GM23338 (cell line): ENCODE data around the gene ACSM2A. TPM values are rescaled to one million over a fixed set of nuclear protein-coding genes. Genes with fewer than 3 reads are reported as not detected.
A peak's percentile ranks its signal among the peaks of the same experiment; 100 is the strongest.

ENCODE experiments used
- ATAC-seq: fragments of 200-7000 bp; cut with Tn5 transposase; 3 replicates; pipeline ENCODE4 v1.9.1; 2020
- DNase-seq: peaks from one replicate; pipeline ENCODE4 v3.0.0-alpha.2; 2015; ENCODE audit warnings: low spot score
- H2AFZ ChIP-seq: fragments of 200-600 bp; sonication (generic); 2 replicates; pipeline ENCODE4 v1.8.0; 2016; ENCODE audit warnings: antibody characterized with exemption, mild to moderate bottlenecking, moderate library complexity
- H3F3A ChIP-seq: fragments of 200-600 bp; sonication (generic); replicated peaks from 2 replicates; pipeline ENCODE4 v1.8.0; 2017; ENCODE audit warnings: antibody characterized with exemption, mixed run types, low read depth
- H3K27ac ChIP-seq: fragments of 200-600 bp; sonication (generic); 2 replicates; pipeline ENCODE4 v1.6.1; 2016; ENCODE audit warnings: low read depth
- H3K27me3 ChIP-seq: fragments of 200-600 bp; sonication (generic); 2 replicates; pipeline ENCODE4 v1.8.0; 2016; ENCODE audit warnings: mild to moderate bottlenecking, mixed run types, moderate library complexity; ENCODE audit not compliant: insufficient read depth
- H3K36me3 ChIP-seq: fragments of 200-600 bp; sonication (generic); 2 replicates; pipeline ENCODE4 v1.8.0; 2016; ENCODE audit warnings: mild to moderate bottlenecking; ENCODE audit not compliant: insufficient read depth
- H3K4me1 ChIP-seq: fragments of 200-600 bp; sonication (generic); 2 replicates; pipeline ENCODE4 v1.8.0; 2016; ENCODE audit warnings: mild to moderate bottlenecking, moderate library complexity; ENCODE audit not compliant: insufficient read depth
- H3K4me2 ChIP-seq: fragments of 200-600 bp; sonication (generic); 2 replicates; pipeline ENCODE4 v1.7.1; 2017; ENCODE audit warnings: mixed run types
- H3K4me3 ChIP-seq: fragments of 200-600 bp; sonication (generic); 2 replicates; pipeline ENCODE4 v1.6.1; 2016; ENCODE audit warnings: mixed run types
- H3K79me2 ChIP-seq: fragments of 200-600 bp; sonication (generic); replicated peaks from 2 replicates; pipeline ENCODE4 v1.8.0; 2017; ENCODE audit warnings: mild to moderate bottlenecking; ENCODE audit not compliant: insufficient read depth
- H3K9me2 ChIP-seq: fragments of 200-600 bp; sonication (generic); 2 replicates; pipeline ENCODE4 v1.8.0; 2017; ENCODE audit not compliant: insufficient read depth
- H4K20me1 ChIP-seq: fragments of 200-600 bp; sonication (generic); replicated peaks from 2 replicates; pipeline ENCODE4 v1.8.0; 2017; ENCODE audit warnings: mild to moderate bottlenecking; ENCODE audit not compliant: insufficient read depth
- H3K27ac Mint-ChIP-seq: 2 replicates; pipeline ENCODE4 v1.8.0; 2020; ENCODE audit warnings: inconsistent platforms, mild to moderate bottlenecking, moderate library complexity, mixed read lengths
- H3K27me3 Mint-ChIP-seq: 3 replicates; pipeline ENCODE4 v1.8.0; 2022; ENCODE audit warnings: low read depth, mild to moderate bottlenecking, moderate library complexity, mixed read lengths, inconsistent platforms; ENCODE audit not compliant: insufficient read depth, poor library complexity
- H3K36me3 Mint-ChIP-seq: 3 replicates; pipeline ENCODE4 v1.8.0; 2021; ENCODE audit warnings: low read depth, mild to moderate bottlenecking, inconsistent platforms, moderate library complexity, mixed read lengths
- H3K4me1 Mint-ChIP-seq: 3 replicates; pipeline ENCODE4 v1.8.0; 2020; ENCODE audit warnings: mild to moderate bottlenecking, inconsistent platforms, mixed read lengths
- H3K4me3 Mint-ChIP-seq: 3 replicates; pipeline ENCODE4 v1.8.0; 2021; ENCODE audit warnings: moderate library complexity, mild to moderate bottlenecking, inconsistent platforms, mixed read lengths
- H3K9me3 Mint-ChIP-seq: 3 replicates; pipeline ENCODE4 v1.8.0; 2020; ENCODE audit warnings: moderate library complexity, mild to moderate bottlenecking, inconsistent platforms, mixed read lengths
- CREB1 ChIP-seq: fragments of 250-450 bp; sonication (Bioruptor Pico); IDR thresholded peaks from 2 replicates; pipeline ENCODE4 v1.5.0; 2020; ENCODE audit warnings: low read depth, mild to moderate bottlenecking, moderate library complexity
- CTCF ChIP-seq, 2 experiments: fragments of 200-600 bp in 1 of 2; sonication (generic) in 1 of 2; conservative IDR thresholded peaks; 2 replicates each; pipeline versions ENCODE4 v1.5.1 to v1.6.1; 2016 to 2017; ENCODE audit warnings: antibody characterized with exemption in 2 of 2, low read depth in 2 of 2, mild to moderate bottlenecking in 2 of 2, moderate library complexity in 1 of 2
- ETS1 ChIP-seq: IDR thresholded peaks from 2 replicates; pipeline ENCODE4 v1.6.1; 2016; ENCODE audit warnings: antibody characterized with exemption
- EZH2 ChIP-seq: fragments of 200-600 bp; sonication (generic); IDR thresholded peaks from one replicate; pipeline ENCODE4 v1.8.0; 2017; ENCODE audit warnings: antibody characterized with exemption, mild to moderate bottlenecking, low read depth; ENCODE audit not compliant: unreplicated experiment
- EZH2phosphoT487 ChIP-seq: fragments of 200-600 bp; sonication (generic); IDR thresholded peaks from one replicate; pipeline ENCODE4 v1.8.1; 2018; ENCODE audit warnings: antibody characterized with exemption; ENCODE audit not compliant: unreplicated experiment
- JUNB ChIP-seq: IDR thresholded peaks from one replicate; pipeline ENCODE4 v1.6.1; 2016; ENCODE audit warnings: antibody characterized with exemption; ENCODE audit not compliant: unreplicated experiment
- NANOG ChIP-seq: IDR thresholded peaks from 2 replicates; pipeline ENCODE4 v1.6.1; 2016; ENCODE audit warnings: antibody characterized with exemption, borderline replicate concordance
- POLR2AphosphoS5 ChIP-seq: IDR thresholded peaks from 2 replicates; pipeline ENCODE4 v1.6.1; 2016; ENCODE audit warnings: antibody characterized with exemption, low read depth
- REST ChIP-seq: IDR thresholded peaks from one replicate; pipeline ENCODE4 v1.6.1; 2018; ENCODE audit warnings: antibody characterized with exemption; ENCODE audit not compliant: unreplicated experiment
- STAT1 ChIP-seq: IDR thresholded peaks from one replicate; pipeline ENCODE4 v1.6.1; 2016; ENCODE audit warnings: antibody characterized with exemption; ENCODE audit not compliant: unreplicated experiment
- ZNF114 ChIP-seq: fragments of 250-450 bp; sonication (Bioruptor Pico); IDR thresholded peaks from 2 replicates; pipeline ENCODE4 v1.5.0; 2020; ENCODE audit warnings: mild to moderate bottlenecking, moderate library complexity
- ZNF331 ChIP-seq: fragments of 250-450 bp; sonication (Bioruptor Pico); IDR thresholded peaks from 2 replicates; pipeline ENCODE4 v1.5.0; 2020; ENCODE audit warnings: low read depth, mild to moderate bottlenecking, moderate library complexity
- ZNF462 ChIP-seq: fragments of 250-450 bp; sonication (Bioruptor Pico); IDR thresholded peaks from 2 replicates; pipeline ENCODE4 v1.5.0; 2020; ENCODE audit warnings: mild to moderate bottlenecking, moderate library complexity
- polyA plus RNA-seq: library from polyadenylated mRNA; unstranded; fragments of >200 nt; fragmentation: Nextera tagmentation; extraction: Ambion mirVana; gene quantifications from 2 replicates; pipeline ENCODE4 v1.2.1, GENCODE V29; 2016
- total RNA-seq: library from RNA; depleted of rRNA; stranded (reverse); fragments of >200 nt; shearing (Covaris generic); gene quantifications from 2 replicates; pipeline ENCODE4 v1.2.3, GENCODE V29; 2014

Gene ACSM2A
- total and polyA plus RNA-seq, 2 experiments from 2014 or later = not detected

- Histone ChIP-seq H3K36me3 (no peaks in the 10 kb centered on the region), H3K4me3 (no peak within 1 kb of the TSS), H4K20me1 (no peaks in the 10 kb centered on the region), H3K4me1 (no peaks in the 10 kb centered on the region), H2AFZ (peak within 1 kb of the TSS; percentile 74), H3K4me2 (no peak within 1 kb of the TSS), H3F3A (no peaks in the 10 kb centered on the region), H3K9me2 (peaks cover 3% of the 10 kb centered on the region; the same call in 1 of the 2 replicates), H3K27me3 (no peaks in the 10 kb centered on the region), H3K79me2 (no peaks in the 10 kb centered on the region), H3K27ac (0 out of 2 replicates have a peak within 1 kb of the TSS, but pooled peaks have one; percentile 14)
- H3K27me3 Mint-ChIP-seq = no peaks in the 10 kb centered on the region
- H3K4me1 Mint-ChIP-seq = peaks cover 6% of the 10 kb centered on the region
- DNase-seq = peak; percentile 8
- ATAC-seq = peak; percentile 56
- TF ChIP-seq ZNF114 (CRISPR knock-in tag) (no peak), EZH2phosphoT487 (no peak), EZH2 (no peak), ZNF462 (CRISPR knock-in tag) (no peak), CTCF (conservative IDR thresholded peaks at IDR 0.05; ENCODE audit: low read depth in 2 of 2) (no peak), CREB1 (CRISPR knock-in tag) (no peak), REST (no peak), STAT1 (no peak), JUNB (no peak), ETS1 (no peak), ZNF331 (CRISPR knock-in tag) (no peak), NANOG (no peak), POLR2AphosphoS5 (no peak)
- no peak within 1 kb of the TSS for H3K4me3 Mint-ChIP-seq
- no peaks in the 10 kb centered on the region for H3K36me3 Mint-ChIP-seq
- H3K27ac Mint-ChIP-seq = no peak within 1 kb of the TSS
- peaks cover 3% of the 10 kb centered on the region; the same call in 1 of the 3 replicates for H3K9me3 Mint-ChIP-seq
Observed at GRCh38 chr16:20409398-20410120, 41.8 kb upstream of the ACSM2A start, which contains the start of gene ACSM5. Gene ACSM5 (plus strand): TSS chr16:20409534. CDS start chr16:20411485, 1,951 bp downstream.
